OCI-LY3 (cell line): Measurements from ENCODE around the gene BORCS5.

Experiments
- H2AFZ ChIP-seq: fragments of 200-600, 300-600 bp; shearing (Covaris generic); 2 replicates; pipeline ENCODE4 v1.6.0; 2014; ENCODE audit warnings: antibody characterized with exemption, low read depth, low read length
- H3K27ac ChIP-seq: fragments of 200-600, 300-600 bp; sonication (generic); 2 replicates; pipeline ENCODE4 v1.5.1; 2014; ENCODE audit warnings: mild to moderate bottlenecking, low read length, moderate library complexity, mixed read lengths
- H3K27me3 ChIP-seq: fragments of 200-600, 300-600 bp; sonication (generic); 2 replicates; pipeline ENCODE4 v1.6.1; 2014; ENCODE audit warnings: low read depth, low read length, mixed read lengths
- H3K36me3 ChIP-seq: fragments of 200-600, 300-600 bp; sonication (generic); replicated peaks from 2 replicates; pipeline ENCODE3; 2014; ENCODE audit warnings: low read depth, low read length, mixed read lengths
- H3K4me1 ChIP-seq: fragments of 300-600, 200-600 bp; sonication (generic); 2 replicates; pipeline ENCODE4 v1.6.1; 2014; ENCODE audit warnings: low read length, mixed read lengths
- H3K4me2 ChIP-seq: fragments of 200-600, 300-600 bp; sonication (generic); 2 replicates; pipeline ENCODE4 v1.6.1; 2014; ENCODE audit warnings: low read length, mixed read lengths
- H3K4me3 ChIP-seq: fragments of 300-600, 200-600 bp; sonication (generic); 2 replicates; pipeline ENCODE4 v1.5.1; 2014; ENCODE audit warnings: antibody characterized with exemption, mild to moderate bottlenecking, low read length, moderate library complexity
- H3K79me2 ChIP-seq: fragments of 300-600, 200-600 bp; shearing (Covaris generic); 2 replicates; pipeline ENCODE4 v1.6.1; 2014; ENCODE audit warnings: mild to moderate bottlenecking, low read length, mixed read lengths
- H3K9ac ChIP-seq: fragments of 300-600, 200-600 bp; shearing (Covaris generic); 2 replicates; pipeline ENCODE4 v1.6.0; 2014; ENCODE audit warnings: mild to moderate bottlenecking, low read length, moderate library complexity
- H3K9me3 ChIP-seq: fragments of 200-600, 300-600 bp; shearing (Covaris generic); 2 replicates; pipeline ENCODE4 v1.6.1; 2014; ENCODE audit warnings: low read length, mixed read lengths; ENCODE audit not compliant: insufficient read depth
- H4K20me1 ChIP-seq: fragments of 200-600, 300-600 bp; sonication (generic); 2 replicates; pipeline ENCODE4 v1.6.1; 2016; ENCODE audit warnings: low read length, mixed read lengths; ENCODE audit not compliant: insufficient read depth
- CTCF ChIP-seq: fragments of 200-600, 300-600 bp; sonication (generic); IDR thresholded peaks from 2 replicates; pipeline ENCODE4 v1.5.1; 2014; ENCODE audit warnings: antibody characterized with exemption, low read length, low read depth
- EZH2phosphoT487 ChIP-seq: fragments of 200-600 bp; shearing (Covaris generic); IDR thresholded peaks from 2 replicates; pipeline ENCODE4 v1.6.1; 2018; ENCODE audit warnings: antibody characterized with exemption, mixed run types, low read depth

Gene BORCS5

GRCh38 chr12:12511021-12511783 lies 154.3 kb downstream of the BORCS5 start:
- H2AFZ ChIP-seq = no peak overlapping the region
- H3K36me3 ChIP-seq = no peaks in the 10 kb centered on the region
- no peak overlapping the region for H3K4me2 ChIP-seq
- peaks cover 3% of the 10 kb centered on the region for H3K4me1 ChIP-seq
- H3K4me3 ChIP-seq = no peak overlapping the region
- no peak overlapping the region for H3K27ac ChIP-seq
- H3K27me3 ChIP-seq = peaks cover 6% of the 10 kb centered on the region; the same call in 1 of the 2 replicates
- H3K9ac ChIP-seq = no peak overlapping the region
- no peaks in the 10 kb centered on the region for H3K79me2 ChIP-seq
- no peaks in the 10 kb centered on the region for H3K9me3 ChIP-seq
- no peaks in the 10 kb centered on the region for H4K20me1 ChIP-seq
- TF ChIP-seq EZH2phosphoT487 (no peak), CTCF (no peak)

- Histone ChIP-seq H3K27me3 (no peaks in the 10 kb centered on the region; the same call in 1 of the 2 replicates), H2AFZ (no peak overlapping the region), H3K4me1 (no peaks in the 10 kb centered on the region), H3K27ac (no peak overlapping the region), H4K20me1 (no peaks in the 10 kb centered on the region), H3K9me3 (no peaks in the 10 kb centered on the region), H3K79me2 (no peaks in the 10 kb centered on the region), H3K4me2 (no peak overlapping the region), H3K36me3 (no peaks in the 10 kb centered on the region), H3K9ac (no peak overlapping the region), H3K4me3 (no peak overlapping the region)
- no peak for TF ChIP-seq EZH2phosphoT487
- TF ChIP-seq CTCF = no peak
These were observed 155.2 kb downstream of the BORCS5 start for GRCh38 chr12:12511895-12512711.

GRCh38 chr12:12513416-12514006 lies 156.6 kb downstream of the BORCS5 start:
- TF ChIP-seq CTCF = no peak
- TF ChIP-seq EZH2phosphoT487 = no peak
- no peak overlapping the region for H3K9ac ChIP-seq
- no peaks in the 10 kb centered on the region for H3K36me3 ChIP-seq
- no peak overlapping the region for H2AFZ ChIP-seq
- no peaks in the 10 kb centered on the region for H3K9me3 ChIP-seq
- H3K79me2 ChIP-seq = no peaks in the 10 kb centered on the region
- H3K4me1 ChIP-seq = peaks cover 5% of the 10 kb centered on the region; the same call in 1 of the 2 replicates
- H3K4me2 ChIP-seq = no peak overlapping the region
- H3K27ac ChIP-seq = no peak overlapping the region
- no peaks in the 10 kb centered on the region for H4K20me1 ChIP-seq
- H3K4me3 ChIP-seq = no peak overlapping the region
- no peaks in the 10 kb centered on the region for H3K27me3 ChIP-seq

GRCh38 chr12:12518464-12518845 lies 161.6 kb downstream of the BORCS5 start:
- TF ChIP-seq CTCF = no peak
- no peak for TF ChIP-seq EZH2phosphoT487
- H3K27me3 ChIP-seq = no peaks in the 10 kb centered on the region
- no peaks in the 10 kb centered on the region for H4K20me1 ChIP-seq
- no peaks in the 10 kb centered on the region for H3K36me3 ChIP-seq
- no peak overlapping the region for H3K27ac ChIP-seq
- H3K4me3 ChIP-seq = no peak overlapping the region
- no peaks in the 10 kb centered on the region for H3K9me3 ChIP-seq
- H3K9ac ChIP-seq = no peak overlapping the region
- H3K4me2 ChIP-seq = no peak overlapping the region
- no peaks in the 10 kb centered on the region for H3K79me2 ChIP-seq
- no peak overlapping the region for H2AFZ ChIP-seq
- peaks cover 5% of the 10 kb centered on the region; the same call in 1 of the 2 replicates for H3K4me1 ChIP-seq
